NOMO-1 treated with dmso at 0.1 percent for 144 hours (cell line): ENCODE results near the gene LRP11.
A peak's percentile ranks its signal among the peaks of the same experiment; 100 is the strongest.
"Not testable (repeated sequence)": the region's sequence is repeated elsewhere in the genome, so short reads cannot be mapped to it uniquely, and the experiment has no call there.

Source experiments
- DNase-seq: peaks from one replicate; lab custom pipeline; 2025; ENCODE audit not compliant: unreplicated experiment; lab: John Stamatoyannopoulos, UW

The LRP11 gene

GRCh38 chr6:149869275-149869892 lies 5.2 kb upstream of the LRP11 start:
- no peak for DNase-seq

- no peak for DNase-seq
These were observed 3.9 kb upstream of the LRP11 start for GRCh38 chr6:149867876-149868640.

GRCh38 chr6:149864578-149865535 lies 698 bp upstream of the LRP11 start:
- DNase-seq, result peak; percentile 29

GRCh38 chr6:149862922-149863697 lies 1.0 kb downstream of the LRP11 start:
- DNase-seq, result peak; percentile 27

GRCh38 chr6:149862424-149862738 lies 1.8 kb downstream of the LRP11 start:
- DNase-seq, result not testable (repeated sequence)

GRCh38 chr6:149861603-149862423 lies 2.3 kb downstream of the LRP11 start:
- no peak for DNase-seq

GRCh38 chr6:149860834-149861602 lies 3.1 kb downstream of the LRP11 start:
- no peak for DNase-seq

GRCh38 chr6:149860513-149860833 lies 3.7 kb downstream of the LRP11 start:
- DNase-seq, result no peak

GRCh38 chr6:149859938-149860337 lies 4.2 kb downstream of the LRP11 start:
- no peak for DNase-seq

GRCh38 chr6:149859368-149859767 lies 4.8 kb downstream of the LRP11 start:
- DNase-seq, result no peak

GRCh38 chr6:149857541-149857940 lies 6.6 kb downstream of the LRP11 start:
- no peak for DNase-seq

GRCh38 chr6:149856256-149856994 lies 7.7 kb downstream of the LRP11 start:
- no peak for DNase-seq

GRCh38 chr6:149855741-149856140 lies 8.4 kb downstream of the LRP11 start:
- DNase-seq, result no peak

GRCh38 chr6:149855040-149855654 lies 9.0 kb downstream of the LRP11 start:
- no peak for DNase-seq

GRCh38 chr6:149854532-149854931 lies 9.6 kb downstream of the LRP11 start:
- no peak for DNase-seq

- not testable (repeated sequence) for DNase-seq
These were observed 10.1 kb downstream of the LRP11 start for GRCh38 chr6:149854017-149854416.

- no peak for DNase-seq
These were observed 11.3 kb downstream of the LRP11 start for GRCh38 chr6:149852881-149853280.

GRCh38 chr6:149852180-149852579 lies 12.0 kb downstream of the LRP11 start:
- no peak for DNase-seq
